Renal cortex interstitium (tissue), 11 donors: ENCODE measurements around the gene MYO5B. TPM values are rescaled to one million over a fixed set of nuclear protein-coding genes. Genes with fewer than 3 reads are reported as not detected.
"Not testable (repeated sequence)": the region's sequence is repeated elsewhere in the genome, so short reads cannot be mapped to it uniquely, and the experiment has no call there.

ENCODE experiments used
- DNase-seq, 11 donors: peaks; one replicate each; pipeline ENCODE4 v3.0.0-alpha.2; 2013; ENCODE audit warnings: low read depth in 9 of 11, low spot score in 4 of 11; ENCODE audit errors: extremely low read depth in 1 of 11
- polyA plus RNA-seq, 3 donors: library from polyadenylated mRNA; unstranded; fragments of 120-200 nt; gene quantifications; one replicate each; pipeline ENCODE4 v1.2.1, GENCODE V29; 2013; ENCODE audit not compliant: insufficient read length in 3 of 3

The MYO5B gene
- polyA plus RNA-seq, 3 donors = 25.7 to 31.3 (median 27.1) TPM

- no peak for DNase-seq
Measured at GRCh38 chr18:49890041-49890440, 304.9 kb downstream of the MYO5B start.

- DNase-seq = not testable (repeated sequence)
Measured at GRCh38 chr18:49889552-49889951, 305.4 kb downstream of the MYO5B start.

- DNase-seq = no peak
Measured at GRCh38 chr18:49886891-49887764, 307.8 kb downstream of the MYO5B start.

GRCh38 chr18:49884959-49885358 lies 310.0 kb downstream of the MYO5B start:
- DNase-seq = no peak

- no peak for DNase-seq
Measured at GRCh38 chr18:49884465-49884864, 310.5 kb downstream of the MYO5B start.

DNA sequence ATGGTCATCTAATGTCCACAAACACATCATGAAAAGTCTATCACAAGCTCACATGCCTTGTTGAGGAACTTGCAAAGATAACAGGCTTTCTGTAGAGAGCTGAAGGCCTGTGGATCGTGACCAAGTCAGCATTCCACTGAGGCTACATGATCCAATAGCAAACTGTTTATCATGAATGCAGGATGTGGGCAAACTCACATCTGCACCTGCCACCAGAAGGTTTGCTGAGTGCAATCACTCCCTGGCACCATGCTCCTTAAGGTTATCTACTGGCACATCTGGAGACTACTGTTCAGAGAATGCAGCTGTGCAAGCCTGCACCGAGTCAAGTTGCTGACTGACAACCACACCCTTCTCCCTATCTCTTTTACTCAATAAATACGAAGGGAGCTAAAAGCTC lies 314.3 kb downstream of the MYO5B start:
- no peak for DNase-seq

GRCh38 chr18:49879271-49879580 lies 315.7 kb downstream of the MYO5B start:
- no peak for DNase-seq

GRCh38 chr18:49878567-49879270 lies 316.2 kb downstream of the MYO5B start:
- DNase-seq = no peak

- DNase-seq = no peak
Measured at GRCh38 chr18:49878015-49878414, 316.9 kb downstream of the MYO5B start.

- DNase-seq = no peak
Measured at GRCh38 chr18:49876536-49876935, 318.4 kb downstream of the MYO5B start.

DNA sequence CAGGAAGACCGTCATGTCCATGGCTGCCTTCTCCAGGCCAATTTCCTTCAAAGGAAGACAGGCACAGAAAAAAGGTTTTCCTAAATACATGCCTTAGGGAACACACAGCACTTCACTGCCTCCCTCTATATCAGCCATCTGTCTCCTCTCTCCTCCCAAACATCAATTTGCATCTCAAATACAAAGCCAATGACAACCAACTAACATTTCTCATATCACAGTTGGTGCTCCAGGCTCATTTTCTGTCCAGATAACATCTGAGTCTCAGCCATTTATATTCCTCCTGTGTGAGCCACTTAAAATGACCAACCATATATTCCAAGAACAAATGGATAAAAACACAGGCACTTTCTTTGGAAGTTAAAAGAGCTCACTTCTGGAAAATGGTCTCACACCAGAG lies 319.2 kb downstream of the MYO5B start:
- no peak for DNase-seq

- no peak for DNase-seq
Measured at GRCh38 chr18:49875155-49875554, 319.8 kb downstream of the MYO5B start.

- no peak for DNase-seq
Measured at GRCh38 chr18:49874238-49874637, 320.7 kb downstream of the MYO5B start.

GRCh38 chr18:49869354-49869753 lies 325.6 kb downstream of the MYO5B start:
- no peak for DNase-seq

GRCh38 chr18:49866680-49867079 lies 328.3 kb downstream of the MYO5B start:
- DNase-seq = no peak

GRCh38 chr18:49865401-49865800 lies 329.5 kb downstream of the MYO5B start:
- no peak for DNase-seq

- no peak for DNase-seq
Measured at GRCh38 chr18:49863769-49864621, 331.0 kb downstream of the MYO5B start.

DNA sequence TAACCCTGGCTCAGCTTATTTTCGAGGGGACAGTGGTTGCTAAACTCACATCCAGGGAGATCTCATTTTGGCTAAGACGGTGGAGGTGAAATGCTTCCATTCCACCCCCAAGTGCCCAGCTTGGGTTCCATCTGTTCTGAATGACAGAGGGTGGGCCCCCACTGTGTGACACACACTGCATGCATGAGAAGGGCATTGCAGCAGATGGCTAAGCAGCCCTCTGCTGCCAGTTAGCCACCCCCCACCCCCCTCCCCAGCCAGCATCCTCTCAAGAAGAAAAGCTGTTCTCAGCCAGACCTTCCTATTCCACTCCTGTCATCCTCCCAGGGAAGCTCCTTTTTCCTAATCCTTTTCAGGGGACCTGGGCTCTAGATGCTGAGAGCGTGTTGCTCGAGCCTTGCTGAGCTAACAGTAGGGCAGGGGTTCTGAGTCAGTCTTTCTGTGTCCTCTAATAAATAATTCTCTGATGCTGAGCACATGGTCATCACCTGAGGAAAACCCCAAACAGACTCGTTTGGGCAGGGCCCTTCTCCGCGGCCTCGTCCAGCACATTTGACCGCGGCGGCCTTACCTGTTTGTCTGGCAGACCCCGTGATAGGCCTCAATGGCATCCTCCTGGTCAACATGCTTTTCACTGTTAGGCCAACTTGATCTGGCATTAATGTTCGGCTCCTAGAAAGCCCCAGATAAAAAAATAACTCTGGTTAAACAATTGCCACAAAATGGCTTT lies 332.1 kb downstream of the MYO5B start:
- no peak for DNase-seq

- no peak for DNase-seq
Measured at GRCh38 chr18:49861659-49862058, 333.3 kb downstream of the MYO5B start.
